Gastroesophageal sphincter (tissue), 3 donors: ENCODE measurements around the gene SSTR3.

Experiments used
- EP300 ChIP-seq: sonication (generic); formaldehyde crosslinking; IDR thresholded peaks from one replicate; pipeline ENCODE4 v1.6.1; 2017; ENCODE audit warnings: antibody characterized with exemption, mild to moderate bottlenecking
- POLR2A ChIP-seq, 2 donors: fragments of 450-650 bp; IDR thresholded peaks; one replicate each; pipeline ENCODE4 v1.6.1; 2017; ENCODE audit warnings: antibody characterized with exemption in 2 of 2, mild to moderate bottlenecking in 2 of 2, moderate library complexity in 1 of 2
- POLR2AphosphoS5 ChIP-seq: sonication (generic); formaldehyde crosslinking; IDR thresholded peaks from one replicate; pipeline ENCODE4 v1.6.1; 2017; ENCODE audit warnings: antibody characterized with exemption
- TF ChIP-seq, protein P1 (sequence below), 4 experiments: fragments of 200-600 bp in 2 of 4; fragments of 450-650 bp in 2 of 4; sonication (generic) in 1 of 4; IDR thresholded peaks; one replicate each; pipeline ENCODE4 v1.5.1; 2017 to 2019; ENCODE audit warnings: antibody characterized with exemption in 4 of 4, mild to moderate bottlenecking in 2 of 4, moderate library complexity in 2 of 4

DNA sequence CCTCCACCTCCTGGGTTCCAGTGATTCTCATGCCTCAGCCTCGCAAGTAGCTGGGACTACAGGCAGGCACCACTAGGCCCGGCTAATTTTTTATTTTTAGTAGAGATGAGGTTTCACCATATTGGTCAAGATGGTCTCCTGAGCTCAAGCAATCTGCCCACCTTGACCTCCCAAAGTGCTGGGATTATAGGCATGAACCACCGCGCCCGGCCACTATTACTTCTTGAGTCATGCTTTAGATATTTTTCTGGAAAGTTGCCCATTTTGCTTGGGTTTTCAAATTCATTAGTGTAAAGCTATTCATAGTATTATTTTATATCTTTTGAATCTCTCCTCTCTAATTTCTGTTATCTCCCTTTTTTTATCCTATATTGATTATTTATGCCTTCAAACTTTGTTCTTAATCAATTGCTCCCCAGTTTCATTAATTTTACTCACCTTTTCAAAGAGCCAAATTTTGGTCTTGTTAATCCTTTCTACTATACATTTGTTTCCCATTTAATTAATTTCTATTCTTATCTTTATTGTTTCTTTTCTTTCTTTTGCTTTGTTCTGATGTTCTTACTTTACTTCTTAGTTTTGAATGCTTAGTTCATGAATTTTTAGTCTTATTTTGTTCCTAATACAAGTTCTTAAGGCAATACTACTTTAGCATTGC, 42.1 kb upstream of the SSTR3 start:
- TF ChIP-seq, protein P1, sequence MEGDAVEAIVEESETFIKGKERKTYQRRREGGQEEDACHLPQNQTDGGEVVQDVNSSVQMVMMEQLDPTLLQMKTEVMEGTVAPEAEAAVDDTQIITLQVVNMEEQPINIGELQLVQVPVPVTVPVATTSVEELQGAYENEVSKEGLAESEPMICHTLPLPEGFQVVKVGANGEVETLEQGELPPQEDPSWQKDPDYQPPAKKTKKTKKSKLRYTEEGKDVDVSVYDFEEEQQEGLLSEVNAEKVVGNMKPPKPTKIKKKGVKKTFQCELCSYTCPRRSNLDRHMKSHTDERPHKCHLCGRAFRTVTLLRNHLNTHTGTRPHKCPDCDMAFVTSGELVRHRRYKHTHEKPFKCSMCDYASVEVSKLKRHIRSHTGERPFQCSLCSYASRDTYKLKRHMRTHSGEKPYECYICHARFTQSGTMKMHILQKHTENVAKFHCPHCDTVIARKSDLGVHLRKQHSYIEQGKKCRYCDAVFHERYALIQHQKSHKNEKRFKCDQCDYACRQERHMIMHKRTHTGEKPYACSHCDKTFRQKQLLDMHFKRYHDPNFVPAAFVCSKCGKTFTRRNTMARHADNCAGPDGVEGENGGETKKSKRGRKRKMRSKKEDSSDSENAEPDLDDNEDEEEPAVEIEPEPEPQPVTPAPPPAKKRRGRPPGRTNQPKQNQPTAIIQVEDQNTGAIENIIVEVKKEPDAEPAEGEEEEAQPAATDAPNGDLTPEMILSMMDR (IDR thresholded peaks at IDR 0.05): no peak
- TF ChIP-seq POLR2AphosphoS5 (no peak), EP300 (no peak), POLR2A (IDR thresholded peaks at IDR 0.05) (no peak)
